ENCODE measurements around the gene POLR3B.
"Not testable (repeated sequence)": the region's sequence is repeated elsewhere in the genome, so short reads cannot be mapped to it uniquely, and the experiment has no call there.

POLR3B gene

DNA sequence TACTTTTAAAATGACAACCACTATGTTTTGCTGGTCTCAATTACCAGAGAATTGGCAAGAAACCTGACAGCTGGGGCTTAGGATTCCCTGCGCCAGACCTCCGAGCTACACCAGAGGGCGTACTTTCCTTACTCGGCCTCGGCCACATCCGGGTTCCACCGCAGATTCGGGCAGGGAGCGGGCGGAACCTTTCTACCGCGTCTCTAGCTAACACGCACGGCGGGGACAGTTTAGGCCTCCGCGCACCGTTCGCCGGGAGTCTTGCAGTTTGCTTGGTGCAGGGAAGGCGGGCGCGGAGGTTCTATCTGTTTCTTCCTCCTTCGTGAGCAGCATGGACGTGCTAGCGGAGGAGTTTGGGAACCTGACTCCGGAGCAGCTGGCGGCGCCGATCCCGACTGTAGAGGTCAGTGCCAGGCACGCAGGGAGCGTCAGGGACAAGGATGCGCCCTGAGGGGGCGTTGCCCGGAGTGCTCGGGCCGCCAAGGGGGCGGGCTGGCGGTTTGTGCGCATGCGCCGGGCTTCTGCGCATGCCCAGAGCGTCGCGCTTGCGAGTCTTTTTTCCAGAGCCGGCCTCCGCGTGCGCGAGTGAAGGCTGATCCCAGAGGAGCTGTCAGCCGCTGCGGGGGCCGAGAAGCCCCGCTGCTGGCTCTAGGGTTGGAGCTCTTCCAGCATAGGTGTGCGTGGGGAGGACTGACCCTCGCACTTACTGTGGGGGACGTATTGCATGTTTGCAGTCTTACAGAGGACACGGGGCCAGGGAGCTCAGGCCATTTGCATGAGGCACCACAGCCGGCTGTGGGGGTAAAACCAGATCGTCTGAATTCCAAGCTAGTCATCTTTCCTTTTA, at the start of gene POLR3B:
Gene POLR3B (plus strand): TSS at position 200 of the 847 bp plus-strand sequence. CDS start 132 bp downstream, at position 332.
- POLR2A ChIA-PET = interaction anchor here (0.6 kb wide), 1 partner anchor 27 kb away, joined by 7 read pairs; no protein-coding TSS in a partner anchor
- TF ChIP-seq, protein P1, sequence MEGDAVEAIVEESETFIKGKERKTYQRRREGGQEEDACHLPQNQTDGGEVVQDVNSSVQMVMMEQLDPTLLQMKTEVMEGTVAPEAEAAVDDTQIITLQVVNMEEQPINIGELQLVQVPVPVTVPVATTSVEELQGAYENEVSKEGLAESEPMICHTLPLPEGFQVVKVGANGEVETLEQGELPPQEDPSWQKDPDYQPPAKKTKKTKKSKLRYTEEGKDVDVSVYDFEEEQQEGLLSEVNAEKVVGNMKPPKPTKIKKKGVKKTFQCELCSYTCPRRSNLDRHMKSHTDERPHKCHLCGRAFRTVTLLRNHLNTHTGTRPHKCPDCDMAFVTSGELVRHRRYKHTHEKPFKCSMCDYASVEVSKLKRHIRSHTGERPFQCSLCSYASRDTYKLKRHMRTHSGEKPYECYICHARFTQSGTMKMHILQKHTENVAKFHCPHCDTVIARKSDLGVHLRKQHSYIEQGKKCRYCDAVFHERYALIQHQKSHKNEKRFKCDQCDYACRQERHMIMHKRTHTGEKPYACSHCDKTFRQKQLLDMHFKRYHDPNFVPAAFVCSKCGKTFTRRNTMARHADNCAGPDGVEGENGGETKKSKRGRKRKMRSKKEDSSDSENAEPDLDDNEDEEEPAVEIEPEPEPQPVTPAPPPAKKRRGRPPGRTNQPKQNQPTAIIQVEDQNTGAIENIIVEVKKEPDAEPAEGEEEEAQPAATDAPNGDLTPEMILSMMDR (IDR thresholded peaks at IDR 0.05; ENCODE audit: control extremely low read depth, extremely low read depth, low read depth, missing control alignments) = peak; percentile 87
- CTCF ChIA-PET = interaction anchor here (0.7 to 3.8 kb wide), 44 partner anchors 9 to 1191 kb away, joined by 3 to 30 read pairs (median 5); partner anchors contain the start of genes TCP11L2 and TMEM263
- peak; percentile 95 for DNase-seq (ENCODE audit: extremely low spot score)

DNA sequence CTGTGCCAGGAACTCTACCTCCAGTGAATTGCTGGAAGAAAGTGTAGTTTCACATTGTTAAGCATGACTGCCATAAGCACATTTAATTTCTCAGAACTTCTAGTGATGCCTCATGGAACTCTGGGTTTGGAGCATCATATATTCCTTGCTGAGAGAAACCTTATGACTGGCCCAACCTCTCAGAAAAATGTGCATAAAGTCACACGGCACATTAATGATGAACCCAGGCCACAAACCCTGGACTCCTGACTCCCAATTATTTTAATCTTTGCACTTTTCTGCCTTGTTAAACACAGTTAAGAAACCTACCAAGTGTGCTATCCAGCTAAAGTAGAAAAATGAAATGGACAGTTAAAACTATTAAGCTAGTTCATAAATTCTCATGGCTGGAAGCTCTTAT, 49.4 kb upstream of the POLR3B start:
- no peak for DNase-seq (ENCODE audit: extremely low spot score)
- TF ChIP-seq, protein P1 (IDR thresholded peaks at IDR 0.05; ENCODE audit: control extremely low read depth, extremely low read depth, low read depth, missing control alignments) = no peak
- POLR2A ChIA-PET = no interaction called here
- CTCF ChIA-PET = interaction anchor here (1.3 to 1.4 kb wide), 3 partner anchors 10 to 47 kb away, joined by 3 read pairs; no protein-coding TSS in a partner anchor

DNA sequence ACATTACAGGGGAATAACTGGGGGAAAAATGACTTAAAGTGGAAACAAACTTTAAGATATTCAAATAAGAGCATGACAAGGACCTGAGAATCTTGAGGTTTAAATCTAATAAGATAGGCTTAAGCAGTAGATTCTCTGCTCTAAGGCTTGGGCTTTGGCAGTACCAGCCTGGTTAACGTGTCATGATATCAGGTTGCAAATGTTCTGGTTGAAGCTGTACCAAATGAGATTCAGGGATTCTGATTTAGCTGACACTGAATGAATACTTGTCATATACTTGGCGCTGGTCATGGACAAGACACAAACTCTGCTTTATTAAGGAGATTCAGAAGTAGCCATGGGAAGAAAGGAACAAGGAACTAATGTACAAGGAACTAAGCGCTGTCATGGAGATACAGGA, 48.9 kb upstream of the POLR3B start:
- CTCF ChIA-PET = interaction anchor here (1.3 to 1.4 kb wide), 3 partner anchors 9 to 47 kb away, joined by 3 read pairs; no protein-coding TSS in a partner anchor
- TF ChIP-seq, protein P1 (IDR thresholded peaks at IDR 0.05; ENCODE audit: control extremely low read depth, extremely low read depth, low read depth, missing control alignments) = no peak
- POLR2A ChIA-PET = interaction anchor here (1.0 kb wide), 1 partner anchor 9 kb away, joined by 3 read pairs; no protein-coding TSS in a partner anchor
- no peak for DNase-seq (ENCODE audit: extremely low spot score)

DNA sequence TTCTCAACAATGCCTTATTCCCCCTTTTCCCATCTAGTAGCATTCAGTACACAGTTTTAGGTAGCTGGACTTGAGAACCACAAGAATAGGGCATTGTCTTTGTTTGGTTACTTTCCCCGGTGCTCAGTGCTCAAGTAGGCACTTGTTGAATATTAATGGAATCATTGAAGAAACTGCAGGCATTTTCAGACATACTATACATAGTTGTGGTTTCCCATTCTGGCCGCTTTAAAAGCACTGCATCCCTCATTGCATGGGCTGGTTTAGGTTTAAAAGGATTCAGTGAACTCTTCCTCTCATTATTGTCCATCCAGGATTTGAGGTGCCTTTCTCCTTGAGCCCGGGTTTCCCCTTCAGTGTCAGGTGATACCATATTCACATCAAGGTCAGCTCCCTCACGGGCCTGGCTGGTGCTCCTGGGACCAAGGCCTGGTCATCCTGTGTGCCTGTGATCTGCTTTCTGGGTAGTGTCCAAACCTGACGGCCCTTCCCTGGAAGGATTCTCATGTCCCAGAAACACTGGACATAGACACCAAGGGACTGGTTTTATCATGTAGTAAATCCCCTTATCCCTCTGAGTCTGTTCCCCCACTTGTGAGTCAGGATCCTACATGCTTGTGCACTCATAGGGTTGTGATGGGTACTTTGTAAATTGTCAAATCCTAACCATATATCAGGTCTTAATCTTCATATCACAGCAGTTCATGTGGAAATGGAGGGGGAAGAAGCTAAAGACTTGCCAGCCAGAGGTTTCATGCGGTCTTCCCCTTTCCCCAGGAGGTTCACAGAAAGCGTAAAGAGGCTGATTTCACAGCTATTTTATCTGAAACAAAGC, 47.7 kb upstream of the POLR3B start:
- ChIA-PET CTCF (interaction anchor here (0.9 to 1.5 kb wide), 5 partner anchors 11 to 48 kb away, joined by 3 read pairs; no protein-coding TSS in a partner anchor), POLR2A (interaction anchor here (1.0 kb wide), 1 partner anchor 8 kb away, joined by 3 read pairs; no protein-coding TSS in a partner anchor)
- no peak for DNase-seq (ENCODE audit: extremely low spot score)
- TF ChIP-seq, protein P1 (IDR thresholded peaks at IDR 0.05; ENCODE audit: control extremely low read depth, extremely low read depth, low read depth, missing control alignments) = no peak

DNA sequence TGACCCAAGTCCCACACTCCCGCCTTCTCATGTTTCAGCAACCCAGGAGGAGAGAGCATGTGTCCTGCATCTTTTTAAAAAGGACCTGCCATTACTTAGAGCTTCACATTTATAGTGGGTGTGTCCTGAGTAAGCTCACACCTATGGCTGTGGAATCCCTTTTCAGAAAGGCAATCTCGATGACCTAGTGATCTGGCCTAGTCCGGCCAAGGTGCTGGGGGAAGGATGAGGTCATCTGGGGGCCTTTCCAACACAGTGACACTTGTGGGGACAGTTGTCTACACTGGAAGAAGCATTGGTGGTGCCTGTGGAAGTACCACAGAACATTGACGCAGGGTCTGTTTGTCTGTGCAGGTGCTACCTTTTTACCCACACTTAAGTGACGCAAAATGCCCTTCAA, 46.9 kb upstream of the POLR3B start:
- CTCF ChIA-PET = interaction anchor here (0.9 to 1.5 kb wide), 4 partner anchors 10 to 48 kb away, joined by 3 read pairs; no protein-coding TSS in a partner anchor
- TF ChIP-seq, protein P1 (IDR thresholded peaks at IDR 0.05; ENCODE audit: control extremely low read depth, extremely low read depth, low read depth, missing control alignments) = no peak
- DNase-seq (ENCODE audit: extremely low spot score) = no peak
- POLR2A ChIA-PET = no interaction called here

DNA sequence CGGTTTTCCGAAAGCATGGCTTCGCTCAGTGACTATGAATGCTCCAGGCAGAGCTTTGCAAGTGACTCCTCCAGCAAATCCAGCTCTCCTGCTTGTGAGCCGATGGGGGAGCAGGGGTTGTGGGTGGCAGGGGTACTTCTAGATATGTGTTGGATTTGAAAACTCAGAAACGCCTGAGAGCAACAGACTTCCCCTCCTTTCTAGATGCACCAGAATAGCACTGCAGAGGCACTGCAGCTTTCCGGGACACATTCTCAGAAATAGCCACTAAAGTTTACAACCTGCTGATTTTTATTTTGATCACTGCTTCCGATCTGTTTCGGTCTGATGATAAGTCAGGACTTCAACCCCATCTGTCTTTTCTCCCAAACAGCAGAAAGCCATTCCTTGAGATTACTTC, 46.4 kb upstream of the POLR3B start:
- TF ChIP-seq, protein P1 (IDR thresholded peaks at IDR 0.05; ENCODE audit: control extremely low read depth, extremely low read depth, low read depth, missing control alignments) = no peak
- DNase-seq (ENCODE audit: extremely low spot score) = no peak
- CTCF ChIA-PET = interaction anchor here (1.3 to 1.5 kb wide), 2 partner anchors 35 to 41 kb away, joined by 3 read pairs; no protein-coding TSS in a partner anchor
- POLR2A ChIA-PET = no interaction called here

DNA sequence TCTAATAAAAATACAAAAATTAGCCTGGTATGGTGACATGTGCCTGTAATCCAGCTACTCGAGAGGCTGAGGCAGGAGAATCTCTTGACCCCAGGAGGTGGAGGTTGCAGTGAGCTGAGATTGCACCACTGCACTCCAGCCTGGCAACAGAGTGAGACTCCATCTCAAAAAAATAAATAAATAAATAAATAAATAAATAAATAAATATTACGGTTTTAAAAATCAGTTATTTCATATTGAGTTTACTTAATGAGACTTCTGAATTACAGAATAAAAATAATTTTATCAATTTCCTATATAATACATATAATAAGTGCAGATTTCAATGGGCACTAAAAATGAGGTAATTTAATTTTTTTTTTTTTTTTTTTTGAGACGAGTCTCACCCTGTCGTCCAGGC, 44.1 kb upstream of the POLR3B start:
- CTCF ChIA-PET = interaction anchor here (0.6 kb wide), 1 partner anchor 47 kb away, joined by 3 read pairs; no protein-coding TSS in a partner anchor
- DNase-seq (ENCODE audit: extremely low spot score); POLR2A ChIA-PET: not testable (repeated sequence)

Measured in GM10248 (cell line).